ENCODE data around the gene VANGL2.

VANGL2 gene

DNA sequence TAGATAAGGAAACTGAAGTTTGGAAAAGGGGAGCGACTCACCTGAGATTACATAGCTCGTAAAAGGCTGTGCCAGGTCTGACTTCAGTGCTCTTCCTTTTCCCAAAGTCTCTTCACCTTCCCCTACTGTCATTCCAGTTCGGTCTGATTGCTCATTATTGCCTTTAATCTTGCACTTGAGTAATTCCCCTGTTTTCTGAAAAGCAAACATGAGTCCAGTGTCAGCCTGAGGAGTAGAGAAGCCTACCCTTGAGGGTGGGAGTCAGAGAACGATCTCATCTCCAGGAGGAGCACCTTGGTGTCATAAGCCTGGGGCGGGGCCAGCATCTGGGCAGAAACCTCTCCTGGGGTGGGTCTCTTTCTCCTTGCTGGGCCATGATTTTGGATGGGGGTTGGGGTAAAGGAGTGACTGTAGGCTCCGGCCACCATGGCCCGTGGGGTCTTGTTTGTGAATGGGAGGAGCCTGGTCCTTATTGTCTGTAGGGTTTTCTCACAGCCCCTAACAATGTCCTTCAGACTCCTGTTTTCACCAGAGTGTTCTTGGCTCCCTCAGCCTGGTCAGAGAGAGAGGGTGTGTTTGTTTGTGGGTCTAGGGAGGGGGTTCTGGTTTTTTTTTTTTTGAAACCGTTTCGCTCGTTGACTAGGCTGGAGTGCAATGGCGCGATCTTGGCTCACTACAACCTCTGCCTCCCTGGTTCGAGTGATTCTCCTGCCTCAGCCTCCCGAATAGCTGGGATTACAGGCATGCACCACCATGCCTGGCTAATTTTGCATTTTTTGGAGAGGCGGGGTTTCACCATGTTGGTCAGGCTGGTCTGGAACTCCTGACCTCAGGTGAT, 6.0 kb downstream of the VANGL2 start:
- DNase-seq (ENCODE audit: low spot score) = no peak

DNA sequence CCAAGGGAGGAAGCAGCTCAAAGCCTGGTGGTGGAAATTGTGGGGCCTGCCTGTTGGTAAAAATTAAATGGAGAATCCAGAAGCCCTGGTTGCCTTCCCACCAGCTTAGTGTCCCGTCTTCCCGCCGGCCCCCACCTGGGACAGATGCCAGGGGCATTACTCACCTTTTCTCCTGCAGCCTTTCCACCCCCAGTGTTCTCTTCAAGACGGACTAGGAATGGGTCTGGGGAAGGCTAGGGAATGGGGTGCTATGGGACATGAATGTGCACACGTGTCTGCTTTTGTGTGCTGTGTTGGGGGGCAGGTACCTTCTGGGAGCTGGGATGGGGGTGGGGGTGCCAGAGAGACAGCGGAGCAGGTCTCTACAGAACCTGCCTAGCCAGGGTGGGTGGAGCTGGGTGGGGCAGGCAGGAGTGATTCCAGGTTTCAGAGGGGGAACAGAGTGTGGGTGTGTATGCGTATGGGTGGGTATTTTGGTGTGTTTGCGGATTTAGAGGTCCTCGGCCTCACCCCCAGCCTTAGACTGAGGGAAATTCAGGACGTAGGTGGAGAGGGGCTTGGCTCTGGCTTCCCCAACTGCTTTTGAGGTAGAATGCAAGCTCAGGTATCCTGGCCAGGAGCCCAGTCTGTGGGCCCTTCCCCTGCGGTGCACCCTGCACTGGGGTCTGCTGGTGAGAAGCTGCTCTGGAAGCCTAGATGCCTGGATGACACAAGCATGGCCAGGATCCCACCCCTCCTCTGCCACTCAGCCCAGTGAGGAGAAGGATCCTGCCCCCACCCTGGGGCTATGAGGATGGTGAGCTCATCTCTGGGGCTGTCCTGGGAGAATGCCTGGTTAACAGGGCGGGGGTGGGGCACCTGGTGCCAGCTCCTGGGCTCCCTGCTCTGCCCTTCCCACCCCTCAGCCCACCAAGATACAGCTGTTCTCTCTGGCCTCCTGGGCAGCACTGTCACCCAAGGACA, 7.8 kb downstream of the VANGL2 start:
- no peak for DNase-seq (ENCODE audit: low spot score)

DNA sequence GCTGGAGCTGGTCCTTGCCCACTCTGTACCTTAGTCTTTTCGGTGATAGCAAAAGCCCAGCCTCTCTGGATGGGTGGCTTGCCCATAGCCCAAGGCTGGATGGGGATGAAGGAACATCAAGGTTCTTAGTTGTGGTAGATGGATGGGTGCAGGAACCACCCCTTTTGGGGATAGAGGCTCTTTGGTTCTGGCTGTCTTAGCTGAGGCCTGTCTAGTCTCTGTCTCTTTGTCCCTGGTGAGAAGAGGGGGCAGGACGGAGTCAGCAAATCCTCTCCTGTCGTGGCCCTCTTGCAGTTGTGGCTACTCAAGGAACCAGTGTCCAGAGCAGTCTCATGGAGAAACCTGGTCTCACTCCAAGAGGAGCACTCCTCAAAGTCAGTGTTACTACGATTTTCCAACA, 8.5 kb downstream of the VANGL2 start:
- DNase-seq (ENCODE audit: low spot score) = no peak

DNA sequence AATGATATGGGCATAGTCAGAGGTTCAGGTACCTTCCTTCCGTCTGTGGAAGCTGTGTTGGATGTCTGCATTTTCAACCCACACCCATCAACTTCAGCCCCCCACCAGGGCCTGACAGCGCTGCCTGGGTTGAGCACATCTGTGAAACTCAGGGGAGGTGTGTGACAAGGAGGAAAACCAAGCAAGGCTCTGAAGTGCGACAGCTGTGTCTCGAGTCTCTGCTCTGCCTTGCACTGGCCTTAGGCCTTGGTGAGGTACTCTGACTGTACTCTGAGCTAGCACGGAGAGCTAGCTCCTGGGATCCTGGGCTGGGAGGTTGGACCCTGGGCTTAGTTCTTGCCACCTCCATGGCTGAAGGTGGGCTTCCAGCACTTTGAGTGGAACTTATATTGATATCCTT, 9.1 kb downstream of the VANGL2 start:
- DNase-seq (ENCODE audit: low spot score) = no peak

DNA sequence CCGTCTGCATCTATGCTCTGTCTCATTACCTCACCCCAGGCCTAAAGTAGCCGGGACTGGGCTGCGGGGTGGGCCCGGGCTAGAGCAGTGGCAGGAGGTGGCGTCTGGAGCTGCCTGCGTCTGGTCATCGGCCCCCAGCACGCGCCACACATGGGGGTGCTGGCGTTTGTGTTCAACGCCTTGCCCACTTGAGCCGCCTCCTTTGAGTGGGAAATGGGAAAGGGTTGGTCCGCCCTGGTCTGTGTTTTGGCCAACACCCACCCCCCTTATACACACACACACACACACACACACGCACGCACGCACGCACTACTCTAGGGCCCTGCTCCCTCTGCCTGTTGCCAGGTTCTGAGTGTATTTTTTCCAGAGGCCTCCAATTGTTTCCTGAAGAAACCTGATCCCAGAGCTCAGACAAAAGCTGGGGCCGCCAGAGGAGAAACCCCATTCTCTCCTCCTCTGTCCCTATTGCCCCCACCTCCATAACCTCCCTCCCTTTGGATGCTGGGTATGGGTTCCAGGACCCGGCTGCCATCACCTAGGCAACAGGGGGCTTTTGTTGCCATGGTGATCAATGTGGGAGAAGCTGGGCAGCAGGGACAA, 10.1 kb downstream of the VANGL2 start:
- no peak for DNase-seq (ENCODE audit: low spot score)

DNA sequence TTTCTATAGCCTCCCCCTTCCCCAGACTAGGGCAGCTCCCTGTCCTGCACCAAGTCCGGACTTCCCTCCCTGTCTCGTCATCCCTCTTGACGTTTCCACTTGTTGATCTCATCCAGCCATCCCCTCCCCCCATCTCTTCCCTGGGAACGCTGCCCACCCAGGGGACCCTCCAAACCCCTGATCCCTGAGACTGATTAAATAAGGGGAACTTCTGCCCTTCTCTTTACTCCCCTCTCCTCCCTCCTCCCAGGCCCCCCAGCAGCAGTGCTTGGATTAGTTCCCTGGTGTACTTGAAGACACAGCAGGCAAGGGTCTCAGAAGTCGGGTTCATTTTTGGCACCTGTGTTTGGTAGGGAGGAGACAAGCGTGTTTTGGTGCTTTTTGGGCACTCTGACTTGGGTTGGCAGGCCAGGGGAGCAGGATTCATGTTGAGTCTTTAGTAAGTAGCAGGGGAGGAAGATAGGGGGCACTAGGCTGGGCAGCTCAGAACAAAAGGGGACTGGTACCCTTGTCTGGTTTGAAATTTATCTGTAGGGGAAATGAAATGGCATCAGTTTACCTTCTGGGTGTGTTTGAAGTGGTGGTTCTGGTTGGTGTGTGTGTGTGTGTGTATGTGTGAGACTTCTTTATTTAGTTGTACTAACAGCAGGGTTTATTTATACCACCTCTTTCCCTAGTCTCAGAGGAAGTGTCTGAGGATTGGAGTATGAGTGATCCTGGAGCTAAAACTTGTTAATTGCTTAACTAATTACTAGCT, 11.1 kb downstream of the VANGL2 start:
- no peak for DNase-seq (ENCODE audit: low spot score)

DNA sequence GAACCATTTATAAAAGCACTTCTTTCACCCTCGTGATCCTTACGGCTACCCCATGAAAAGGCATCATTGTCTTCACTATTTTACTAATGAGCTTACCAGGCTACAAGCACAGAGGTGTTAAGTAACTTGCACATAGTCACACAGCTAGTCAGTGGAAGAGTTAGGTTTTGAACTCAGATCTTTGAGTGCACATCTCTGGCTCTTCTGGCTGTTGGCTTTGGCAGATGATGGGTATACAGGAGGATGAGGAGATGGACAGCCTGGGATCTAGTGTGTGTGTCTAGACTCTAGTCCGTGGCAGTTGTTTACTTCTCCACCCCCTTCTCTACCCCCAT, 11.6 kb downstream of the VANGL2 start:
- no peak for DNase-seq (ENCODE audit: low spot score)

DNA sequence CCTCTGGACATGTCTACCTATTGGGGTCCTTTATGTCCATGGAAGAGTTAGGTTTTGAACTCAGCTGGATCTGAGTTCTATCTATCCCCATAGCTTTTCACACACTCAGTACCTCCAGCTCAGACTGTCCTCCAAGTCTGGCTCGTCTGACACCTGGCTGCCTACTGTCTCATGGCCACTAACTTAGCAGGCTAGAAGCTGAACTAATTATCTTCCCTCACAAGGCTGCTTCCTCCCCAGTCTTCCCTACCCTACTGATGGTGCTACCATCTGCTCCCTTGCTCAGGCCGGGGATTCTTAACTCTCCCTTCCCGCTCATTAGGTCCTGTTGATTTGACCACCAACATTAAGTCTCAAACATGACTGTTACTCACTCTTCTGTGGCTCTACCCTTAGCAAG, 13.4 kb downstream of the VANGL2 start:
- DNase-seq (ENCODE audit: low spot score) = no peak

DNA sequence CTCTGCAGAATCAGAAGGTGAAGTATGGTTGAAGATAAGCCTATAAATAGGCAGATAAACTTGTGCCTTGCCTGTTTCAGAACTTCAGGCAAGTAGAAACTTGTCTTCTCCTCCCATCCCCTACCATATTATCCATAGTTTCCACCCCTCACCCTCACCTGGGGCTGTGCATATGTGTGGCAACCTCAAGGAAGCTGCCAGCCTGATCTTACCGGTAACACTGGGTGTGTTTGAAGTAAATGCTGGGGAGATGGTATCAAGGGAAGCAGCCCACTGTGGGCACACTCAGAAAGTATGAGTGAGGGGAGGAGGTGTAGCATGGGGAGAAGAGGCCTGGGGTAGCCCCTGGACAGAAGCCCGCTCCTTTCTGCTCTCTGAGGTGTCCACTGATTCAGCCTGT, 14.5 kb downstream of the VANGL2 start:
- no peak for DNase-seq (ENCODE audit: low spot score)

DNA sequence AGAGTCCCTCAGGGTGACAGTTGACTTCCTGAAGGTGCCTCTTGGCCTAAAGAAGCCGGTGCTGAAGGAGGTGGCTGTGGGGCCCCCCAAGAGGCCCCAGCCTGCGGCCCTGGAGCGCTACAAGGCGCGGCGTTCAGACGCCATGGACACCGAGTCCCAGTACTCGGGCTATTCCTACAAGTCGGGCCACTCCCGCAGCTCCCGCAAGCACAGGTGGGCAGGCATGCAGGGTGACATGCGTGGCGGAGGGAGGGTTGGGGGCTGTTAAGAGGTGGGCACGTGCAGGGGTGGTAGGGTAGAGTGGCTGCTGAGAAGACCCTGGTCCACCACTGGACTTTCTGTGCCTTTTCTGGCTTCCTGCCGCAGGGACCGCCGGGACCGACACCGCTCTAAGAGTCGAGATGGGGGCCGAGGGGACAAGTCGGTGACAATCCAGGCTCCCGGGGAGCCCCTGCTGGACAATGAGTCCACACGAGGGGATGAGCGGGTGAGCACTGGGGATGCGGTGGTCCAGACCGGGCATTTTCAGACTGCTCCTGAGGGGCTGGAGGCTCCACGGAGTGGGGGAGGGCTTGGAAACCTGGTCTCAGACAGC, 15.4 kb downstream of the VANGL2 start:
- DNase-seq (ENCODE audit: low spot score) = no peak

DNA sequence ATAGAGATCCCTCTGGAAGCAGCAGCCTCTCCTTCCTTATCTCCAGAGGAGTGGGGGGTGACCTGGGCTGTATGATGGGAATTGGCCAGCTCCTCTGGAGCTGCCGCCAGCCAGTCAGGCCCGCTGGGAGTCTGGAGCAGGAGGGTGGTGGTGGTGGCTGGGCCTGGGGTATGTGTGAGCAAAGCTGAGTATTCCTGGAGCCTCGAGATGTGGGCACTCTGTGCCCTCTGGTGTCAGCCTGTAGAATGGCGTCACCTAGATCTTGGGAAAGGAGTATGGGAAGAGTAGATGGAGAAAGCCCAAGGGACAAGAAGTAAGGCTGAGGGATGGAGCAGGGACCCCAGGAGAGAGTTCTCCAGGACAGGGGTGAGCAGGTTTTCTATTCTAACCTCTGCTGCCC, 16.0 kb downstream of the VANGL2 start:
- DNase-seq (ENCODE audit: low spot score) = peak; percentile 55

DNA sequence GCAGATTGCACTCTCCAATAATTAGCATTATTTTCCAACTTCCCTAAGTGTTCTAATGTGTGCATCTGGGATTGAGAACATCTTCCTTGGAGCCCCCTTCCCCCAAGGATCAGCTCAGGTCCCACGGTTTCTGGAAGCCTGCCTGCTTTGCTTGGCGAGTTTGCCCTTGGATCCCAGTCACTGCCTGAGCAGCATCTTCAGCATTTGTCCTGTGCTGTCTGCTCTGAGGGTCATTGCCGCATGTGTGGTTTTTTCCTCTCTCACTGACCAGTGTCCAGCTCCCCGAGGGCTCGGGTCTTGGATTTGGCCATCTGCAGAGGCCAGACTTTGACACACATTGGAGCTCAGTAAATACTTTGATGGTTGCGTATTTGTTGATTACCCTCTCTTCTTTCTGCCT, 18.1 kb downstream of the VANGL2 start:
- no peak for DNase-seq (ENCODE audit: low spot score)

DNA sequence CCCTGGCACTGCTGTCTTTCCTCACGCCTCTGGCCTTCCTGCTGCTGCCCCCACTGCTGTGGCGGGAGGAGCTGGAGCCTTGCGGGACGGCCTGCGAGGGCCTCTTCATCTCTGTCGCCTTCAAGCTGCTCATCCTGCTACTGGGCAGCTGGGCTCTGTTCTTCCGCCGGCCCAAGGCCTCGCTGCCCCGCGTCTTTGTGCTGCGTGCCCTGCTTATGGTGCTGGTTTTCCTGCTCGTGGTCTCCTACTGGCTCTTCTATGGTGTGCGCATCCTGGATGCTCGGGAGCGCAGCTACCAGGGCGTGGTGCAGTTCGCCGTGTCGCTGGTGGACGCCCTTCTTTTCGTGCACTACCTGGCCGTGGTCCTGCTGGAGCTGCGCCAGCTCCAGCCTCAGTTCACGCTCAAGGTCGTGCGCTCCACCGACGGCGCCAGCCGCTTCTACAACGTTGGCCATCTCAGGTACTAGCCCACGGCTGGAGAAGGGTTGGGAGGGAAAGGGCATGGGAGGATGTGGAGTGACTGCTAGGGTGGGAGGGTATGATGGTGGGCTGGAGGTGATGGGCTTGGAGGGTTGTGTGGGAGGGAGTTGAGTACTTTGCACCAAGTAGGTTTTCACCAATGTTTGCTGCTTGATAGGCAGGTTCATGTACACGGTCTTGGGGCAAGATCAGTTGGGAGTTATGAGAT, 18.9 kb downstream of the VANGL2 start:
- DNase-seq (ENCODE audit: low spot score) = no peak

DNA sequence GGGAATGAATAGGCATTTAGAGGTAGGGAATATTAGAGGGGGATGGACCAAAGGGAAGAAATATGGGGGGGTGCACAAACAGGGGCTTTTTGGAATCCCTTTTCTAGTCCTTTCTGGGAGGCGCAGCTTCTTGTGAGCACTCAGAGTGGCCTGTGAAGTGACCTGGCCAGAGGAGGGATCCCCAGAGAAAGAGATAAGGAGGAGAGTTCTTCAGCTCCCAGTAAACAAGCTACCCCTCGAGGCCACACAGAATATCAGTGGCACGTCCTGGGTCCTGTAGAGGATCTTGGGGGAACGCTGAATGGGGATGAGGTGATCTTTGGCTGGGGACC, 19.4 kb downstream of the VANGL2 start:
- DNase-seq (ENCODE audit: low spot score) = no peak

DNA sequence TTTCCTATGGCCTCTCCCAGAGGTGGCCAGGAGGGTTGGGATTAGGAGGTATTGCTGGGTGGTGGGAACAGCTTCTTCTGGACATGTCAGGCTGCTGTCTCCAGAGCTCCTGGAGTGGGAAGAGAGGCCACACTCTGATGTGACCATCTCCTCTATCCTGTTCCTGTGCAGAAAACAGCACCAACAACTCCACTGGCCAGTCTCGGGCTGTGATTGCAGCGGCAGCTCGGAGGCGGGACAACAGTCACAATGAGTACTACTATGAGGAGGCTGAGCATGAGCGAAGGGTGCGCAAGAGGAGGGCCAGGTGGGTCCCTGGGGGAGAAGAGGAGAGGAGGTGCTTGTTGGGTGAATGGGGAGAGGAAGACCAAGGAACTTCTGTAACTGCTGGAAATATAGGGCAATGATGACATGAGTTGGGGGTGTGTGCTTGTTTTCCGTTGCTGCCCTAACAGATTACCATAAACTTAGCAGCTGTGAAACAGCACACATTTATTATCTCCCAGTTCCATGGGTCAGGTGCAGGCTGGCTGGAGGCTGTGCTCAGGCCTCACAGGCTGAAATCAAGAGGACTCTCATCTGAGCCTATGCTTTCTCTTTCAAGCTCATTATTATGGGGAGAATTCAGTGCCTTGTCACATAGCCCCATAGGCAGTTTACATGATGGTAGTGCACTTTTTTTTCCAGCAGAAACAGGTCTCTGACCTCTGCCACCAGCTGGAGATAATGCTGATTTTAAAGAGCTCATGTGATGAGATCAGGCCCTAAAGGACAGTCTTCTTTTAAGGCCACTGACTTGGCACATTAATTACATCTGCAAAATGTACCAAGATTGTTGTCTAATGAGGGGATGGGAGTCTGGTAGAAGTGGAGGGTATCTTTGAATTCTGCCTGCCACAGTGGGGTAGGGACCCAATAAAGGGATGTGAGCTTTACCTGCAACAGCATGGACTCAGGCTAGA, 20.8 kb downstream of the VANGL2 start:
- DNase-seq (ENCODE audit: low spot score) = no peak

DNA sequence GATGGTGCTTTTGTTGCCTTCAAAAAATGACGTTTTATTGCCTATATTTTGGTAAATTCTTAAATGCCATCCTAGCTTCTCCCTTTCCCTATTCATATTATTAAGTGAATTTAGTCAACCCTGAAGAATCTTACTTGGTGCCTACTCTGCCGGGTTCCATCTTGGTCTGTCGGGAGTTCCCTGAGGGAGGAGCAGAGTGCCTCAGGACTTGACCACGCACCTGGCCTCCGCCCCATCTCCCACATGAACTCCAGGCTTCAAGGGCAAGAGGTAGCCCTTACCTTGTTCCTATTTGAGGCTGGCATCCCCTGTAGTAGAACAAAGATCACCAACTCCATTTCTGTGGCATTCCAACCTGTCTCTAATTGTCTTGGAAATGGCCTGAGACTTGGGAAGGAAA, 21.5 kb downstream of the VANGL2 start:
- no peak for DNase-seq (ENCODE audit: low spot score)

DNA sequence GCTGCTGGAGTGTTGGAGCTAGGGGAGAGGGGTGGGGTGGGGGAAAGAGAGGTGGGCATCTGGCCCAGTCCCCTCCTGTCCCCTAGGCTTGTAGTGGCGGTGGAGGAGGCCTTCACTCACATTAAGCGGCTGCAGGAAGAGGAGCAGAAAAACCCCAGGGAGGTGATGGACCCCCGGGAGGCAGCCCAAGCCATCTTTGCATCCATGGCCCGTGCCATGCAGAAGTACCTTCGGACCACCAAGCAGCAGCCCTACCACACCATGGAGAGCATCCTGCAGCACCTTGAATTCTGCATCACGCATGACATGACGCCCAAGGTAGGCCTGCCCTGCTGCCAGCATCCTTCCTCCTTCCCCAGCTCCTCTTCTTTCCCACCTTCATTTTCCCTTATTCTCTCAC, 23.6 kb downstream of the VANGL2 start:
- DNase-seq (ENCODE audit: low spot score) = no peak

DNA sequence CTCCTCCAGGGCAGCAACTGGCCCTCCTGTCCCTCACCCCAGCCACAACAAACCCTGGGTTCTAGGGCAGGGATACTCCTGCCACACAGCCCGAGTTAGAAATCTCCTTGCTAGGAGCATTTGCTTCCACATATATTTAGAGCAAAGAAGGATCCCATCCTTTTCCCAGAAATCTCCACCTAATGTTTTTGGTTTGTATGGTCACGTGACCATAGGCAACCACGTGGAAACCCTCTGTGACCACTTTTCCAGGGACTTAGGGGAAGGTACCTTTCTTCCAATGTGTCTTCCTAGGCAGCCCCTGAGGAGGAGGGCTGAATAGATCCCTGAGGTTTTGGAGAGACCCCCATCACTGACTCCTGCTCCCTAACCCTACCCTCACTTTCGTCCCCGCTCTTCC, 25.5 kb downstream of the VANGL2 start:
- DNase-seq (ENCODE audit: low spot score) = peak; percentile 4

DNA sequence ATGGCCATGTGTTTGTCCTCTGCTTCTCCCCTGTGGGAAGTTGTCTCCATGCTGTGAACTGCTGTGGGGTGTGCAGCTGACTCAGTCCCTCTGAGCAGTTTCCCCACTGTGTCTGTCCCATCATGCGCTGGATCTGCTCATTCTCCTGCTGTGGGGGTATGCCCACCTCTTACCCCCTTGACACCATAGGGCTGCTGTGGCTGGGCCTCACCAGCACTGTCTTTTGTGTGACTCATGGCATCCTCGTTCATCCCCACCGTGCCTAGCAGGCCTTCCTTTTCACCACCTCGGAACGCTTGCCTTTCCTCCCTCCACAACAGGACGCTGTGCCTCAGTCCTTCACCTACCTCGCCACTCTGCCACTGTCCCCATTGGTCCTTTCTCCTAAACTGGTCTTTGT, 27.3 kb downstream of the VANGL2 start:
- DNase-seq (ENCODE audit: low spot score) = no peak

DNA sequence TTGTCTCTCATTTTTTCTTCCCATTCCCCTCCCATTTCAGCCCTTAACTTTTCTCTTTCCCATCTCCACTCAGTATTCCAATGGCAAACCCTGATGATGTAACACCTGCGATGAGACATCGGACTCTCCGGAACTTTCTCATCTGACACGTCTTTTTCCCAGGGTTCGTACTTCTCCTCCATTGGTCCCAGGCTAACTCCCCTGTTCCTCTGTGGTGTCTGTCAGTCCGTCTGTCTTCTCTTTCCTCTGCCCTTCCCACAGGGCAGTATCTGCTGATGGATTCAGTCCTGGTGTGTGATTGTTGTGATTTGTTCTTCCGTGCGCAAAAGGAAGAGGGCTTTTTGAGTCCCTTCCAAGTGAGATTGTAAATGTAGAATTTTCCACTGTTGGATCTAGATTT, 27.7 kb downstream of the VANGL2 start:
- DNase-seq (ENCODE audit: low spot score) = no peak
